DOHH2 (cell line): ENCODE measurements around the gene TTC19.

Source experiments
- H3F3A ChIP-seq: fragments of 200-600 bp; sonication (generic), shearing (Covaris generic); 2 replicates; pipeline ENCODE4 v1.6.0; 2016; ENCODE audit warnings: antibody characterized with exemption, mild to moderate bottlenecking; ENCODE audit not compliant: control insufficient read depth, insufficient read depth
- H3K27ac ChIP-seq: fragments of 200-600 bp; sonication (generic); 2 replicates; pipeline ENCODE4 v1.5.1; 2014; ENCODE audit warnings: low read depth, mild to moderate bottlenecking, low read length, moderate library complexity
- H3K27me3 ChIP-seq: fragments of 200-600 bp; sonication (generic); 2 replicates; pipeline ENCODE4 v1.6.1; 2014; ENCODE audit warnings: mild to moderate bottlenecking, low read length, mixed read lengths; ENCODE audit not compliant: control insufficient read depth
- H3K36me3 ChIP-seq: fragments of 200-600 bp; sonication (generic); 2 replicates; pipeline ENCODE4 v1.6.1; 2014; ENCODE audit warnings: mild to moderate bottlenecking, low read length, moderate library complexity, mixed read lengths; ENCODE audit not compliant: control insufficient read depth
- H3K4me1 ChIP-seq: fragments of 200-600 bp; sonication (generic); 2 replicates; pipeline ENCODE4 v1.6.1; 2014; ENCODE audit warnings: mild to moderate bottlenecking, low read length, mixed read lengths; ENCODE audit not compliant: control insufficient read depth
- H3K4me2 ChIP-seq: fragments of 200-600 bp; sonication (generic); 2 replicates; pipeline ENCODE4 v1.6.0; 2014; ENCODE audit warnings: mild to moderate bottlenecking, low read length, moderate library complexity
- H3K4me3 ChIP-seq: fragments of 200-600 bp; sonication (generic); 2 replicates; pipeline ENCODE4 v1.5.1; 2014; ENCODE audit warnings: mild to moderate bottlenecking, low read length, mixed read lengths
- H3K79me2 ChIP-seq: fragments of 200-600 bp; sonication (generic); 2 replicates; pipeline ENCODE4 v1.6.1; 2014; ENCODE audit warnings: mild to moderate bottlenecking, low read length, mixed read lengths; ENCODE audit not compliant: control insufficient read depth
- H3K9me2 ChIP-seq: fragments of 200-600 bp; sonication (generic); replicated peaks from 2 replicates; pipeline ENCODE4 v1.6.1; 2014; ENCODE audit warnings: mild to moderate bottlenecking, low read length, mixed read lengths; ENCODE audit not compliant: control insufficient read depth
- H3K9me3 ChIP-seq: fragments of 200-600 bp; sonication (generic); 2 replicates; pipeline ENCODE4 v1.6.1; 2014; ENCODE audit warnings: antibody characterized with exemption, low read length, mixed read lengths; ENCODE audit not compliant: control insufficient read depth, insufficient read depth
- H4K20me1 ChIP-seq: fragments of 200-600 bp; sonication (generic); 2 replicates; pipeline ENCODE4 v1.6.0; 2014; ENCODE audit warnings: low read depth, mild to moderate bottlenecking, antibody characterized with exemption, low read length, moderate library complexity; ENCODE audit not compliant: control insufficient read depth, insufficient read depth
- EZH2phosphoT487 ChIP-seq: fragments of 200-600 bp; sonication (generic); IDR thresholded peaks from 2 replicates; pipeline ENCODE4 v1.6.1; 2017; ENCODE audit warnings: borderline replicate concordance, mild to moderate bottlenecking, antibody characterized with exemption, low read length, moderate library complexity, mixed read lengths
- TF ChIP-seq, protein P1 (sequence below): fragments of 200-600 bp; sonication (generic); IDR thresholded peaks from one replicate; pipeline ENCODE4 v1.5.1; 2014; ENCODE audit warnings: antibody characterized with exemption, mild to moderate bottlenecking, low read depth, low read length; ENCODE audit not compliant: poor library complexity, severe bottlenecking

TTC19 gene

DNA sequence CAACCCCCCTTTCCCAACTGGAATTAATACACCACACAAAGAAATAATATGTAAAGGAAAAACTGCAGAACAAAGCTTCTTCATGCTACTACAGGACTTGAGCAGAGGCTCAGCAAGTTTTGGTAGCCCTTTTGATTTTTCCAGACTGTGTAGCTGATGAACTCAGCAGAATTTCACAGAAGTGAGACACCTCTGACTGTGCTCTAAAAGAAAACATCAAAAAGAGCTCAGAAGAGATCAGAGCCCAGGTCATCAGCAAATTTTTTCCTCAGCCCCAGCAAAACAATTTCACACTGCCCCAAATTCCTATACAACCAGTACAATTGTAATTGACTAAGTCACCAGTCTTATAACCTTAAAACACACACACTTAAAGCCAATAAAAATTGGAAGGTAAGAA, 38.0 kb downstream of the TTC19 start:
- Histone ChIP-seq H4K20me1 (no peaks in the 10 kb centered on the region), H3K4me3 (no peak overlapping the region), H3K9me3 (no peaks in the 10 kb centered on the region), H3K36me3 (peaks cover 82% of the 10 kb centered on the region), H3K27me3 (no peaks in the 10 kb centered on the region), H3F3A (peaks cover 3% of the 10 kb centered on the region; the same call in 1 of the 2 replicates), H3K4me2 (no peak overlapping the region), H3K9me2 (no peaks in the 10 kb centered on the region), H3K4me1 (peaks cover 14% of the 10 kb centered on the region), H3K79me2 (no peaks in the 10 kb centered on the region), H3K27ac (no peak overlapping the region)
- TF ChIP-seq EZH2phosphoT487: no peak
- TF ChIP-seq, protein P1, sequence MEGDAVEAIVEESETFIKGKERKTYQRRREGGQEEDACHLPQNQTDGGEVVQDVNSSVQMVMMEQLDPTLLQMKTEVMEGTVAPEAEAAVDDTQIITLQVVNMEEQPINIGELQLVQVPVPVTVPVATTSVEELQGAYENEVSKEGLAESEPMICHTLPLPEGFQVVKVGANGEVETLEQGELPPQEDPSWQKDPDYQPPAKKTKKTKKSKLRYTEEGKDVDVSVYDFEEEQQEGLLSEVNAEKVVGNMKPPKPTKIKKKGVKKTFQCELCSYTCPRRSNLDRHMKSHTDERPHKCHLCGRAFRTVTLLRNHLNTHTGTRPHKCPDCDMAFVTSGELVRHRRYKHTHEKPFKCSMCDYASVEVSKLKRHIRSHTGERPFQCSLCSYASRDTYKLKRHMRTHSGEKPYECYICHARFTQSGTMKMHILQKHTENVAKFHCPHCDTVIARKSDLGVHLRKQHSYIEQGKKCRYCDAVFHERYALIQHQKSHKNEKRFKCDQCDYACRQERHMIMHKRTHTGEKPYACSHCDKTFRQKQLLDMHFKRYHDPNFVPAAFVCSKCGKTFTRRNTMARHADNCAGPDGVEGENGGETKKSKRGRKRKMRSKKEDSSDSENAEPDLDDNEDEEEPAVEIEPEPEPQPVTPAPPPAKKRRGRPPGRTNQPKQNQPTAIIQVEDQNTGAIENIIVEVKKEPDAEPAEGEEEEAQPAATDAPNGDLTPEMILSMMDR: no peak

DNA sequence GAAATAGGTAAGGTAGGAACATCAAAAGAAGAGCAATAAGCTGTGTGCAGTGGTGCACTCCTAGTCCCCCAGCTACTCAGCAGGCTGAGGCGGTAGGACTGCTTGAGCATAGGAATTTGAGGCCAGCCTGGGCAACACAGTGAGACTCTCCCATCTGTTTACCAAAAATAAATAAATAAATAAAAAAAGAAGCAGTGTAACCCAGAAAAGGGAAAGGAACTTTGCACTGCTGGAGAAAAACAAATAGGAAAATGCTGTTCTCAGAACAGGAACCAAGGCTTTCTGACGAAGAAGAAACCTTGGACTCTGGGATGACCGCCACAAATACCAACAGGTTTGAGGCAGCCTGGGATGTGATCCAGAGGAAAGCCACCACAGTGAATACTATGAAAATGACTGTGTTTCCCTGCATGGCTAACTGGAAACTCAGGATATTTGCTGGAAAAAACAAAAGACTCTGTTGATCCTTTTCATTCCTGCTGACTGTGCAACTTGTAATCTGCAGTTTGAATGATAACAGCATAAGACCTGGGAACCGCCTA, 41.2 kb downstream of the TTC19 start:
- TF ChIP-seq, protein P1: no peak
- no peak for TF ChIP-seq EZH2phosphoT487
- Histone ChIP-seq H3K27me3 (no peaks in the 10 kb centered on the region), H3K4me2 (no peak overlapping the region), H3K36me3 (peaks cover 74% of the 10 kb centered on the region), H3K79me2 (no peaks in the 10 kb centered on the region), H4K20me1 (no peaks in the 10 kb centered on the region), H3K27ac (no peak overlapping the region), H3F3A (no peaks in the 10 kb centered on the region), H3K9me2 (no peaks in the 10 kb centered on the region), H3K9me3 (no peaks in the 10 kb centered on the region), H3K4me1 (peaks cover 5% of the 10 kb centered on the region; the same call in 1 of the 2 replicates), H3K4me3 (no peak overlapping the region)

DNA sequence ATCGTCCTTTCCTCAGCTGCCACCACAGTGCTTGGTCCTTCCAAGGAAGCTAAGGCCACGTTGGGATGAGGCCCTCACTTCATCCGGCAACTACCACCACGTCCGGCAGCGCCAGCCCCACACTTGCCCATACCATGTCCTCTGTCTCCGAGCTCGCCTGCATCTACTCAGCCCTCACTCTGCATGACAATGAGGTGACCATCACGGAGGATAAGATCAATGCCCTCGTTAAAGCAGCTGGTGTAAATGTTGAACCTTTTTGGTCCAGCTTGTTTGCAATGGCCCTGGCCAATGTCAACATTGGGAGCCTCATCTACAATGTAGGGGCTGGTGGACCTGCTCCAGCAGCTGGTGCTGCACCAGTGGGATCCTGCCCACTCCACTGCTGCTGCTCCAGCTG, 44.9 kb downstream of the TTC19 start:
- Histone ChIP-seq H3K4me1 (peaks cover 5% of the 10 kb centered on the region; the same call in 1 of the 2 replicates), H3K4me3 (no peak overlapping the region), H4K20me1 (0 out of 2 replicates have a peak, but pooled peaks cover 7% of the 10 kb centered on the region), H3K27me3 (no peaks in the 10 kb centered on the region), H3F3A (no peaks in the 10 kb centered on the region), H3K36me3 (peaks cover 64% of the 10 kb centered on the region), H3K4me2 (no peak overlapping the region), H3K79me2 (no peaks in the 10 kb centered on the region), H3K27ac (no peak overlapping the region), H3K9me2 (no peaks in the 10 kb centered on the region), H3K9me3 (no peaks in the 10 kb centered on the region)
- no peak for TF ChIP-seq EZH2phosphoT487
- TF ChIP-seq, protein P1: no peak
